ENCODE results near the gene TMEM101. TPM values are rescaled to one million over a fixed set of nuclear protein-coding genes. Genes with fewer than 3 reads are reported as not detected.

The TMEM101 gene
- total RNA-seq, 1 experiment from 2014 or later: 18.6 TPM

GRCh38 chr17:43988301-43988700 is 26.5 kb downstream of the TMEM101 start:
- Histone ChIP-seq H3K9me3 (ENCODE audit: control insufficient read depth, low read depth, low read length) (no peaks in the 10 kb centered on the region), H3K4ac (ENCODE audit: low read depth, low read length) (no peak overlapping the region), H3K27me3 (ENCODE audit: insufficient read depth, low read length) (no peaks in the 10 kb centered on the region), H4K5ac (ENCODE audit: insufficient read length, low read depth, low read length) (no peak overlapping the region), H2BK120ac (ENCODE audit: low read depth, low read length, poor library complexity, severe bottlenecking) (no peak overlapping the region), H3K9ac (ENCODE audit: extremely low read depth, insufficient read length, low read length) (no peak overlapping the region), H3T11ph (ENCODE audit: low read length) (no peak overlapping the region), H3K79me1 (ENCODE audit: insufficient read depth, low read depth, low read length, poor library complexity, severe bottlenecking) (no peaks in the 10 kb centered on the region), H3K27ac (ENCODE audit: insufficient read length, low read depth, low read length) (no peak overlapping the region), H3K23me2 (ENCODE audit: insufficient read length, low read depth, low read length, poor library complexity, severe bottlenecking) (peaks cover 5% of the 10 kb centered on the region), H3K23ac (ENCODE audit: insufficient read length, low read depth, low read length) (no peak overlapping the region), H2AK5ac (ENCODE audit: insufficient read length, low read length) (no peak overlapping the region), H2AFZ (ENCODE audit: low read length) (no peak overlapping the region), H3K14ac (ENCODE audit: insufficient read depth, low read length) (no peak overlapping the region), H3K79me2 (ENCODE audit: insufficient read depth, low read length) (no peaks in the 10 kb centered on the region), H4K20me1 (ENCODE audit: control insufficient read depth, insufficient read depth, insufficient read length) (no peaks in the 10 kb centered on the region), H3K4me2 (ENCODE audit: insufficient read depth, insufficient read length, low read length) (no peak overlapping the region), H4K91ac (ENCODE audit: insufficient read length, low read depth, low read length) (no peak overlapping the region), H3K4me1 (ENCODE audit: insufficient read depth, low read length) (no peaks in the 10 kb centered on the region; the same call in 1 of the 2 replicates), H3K56ac (ENCODE audit: insufficient read length, low read depth, low read length) (no peak overlapping the region), H2BK15ac (ENCODE audit: low read depth, low read length) (no peak overlapping the region), H3K18ac (ENCODE audit: insufficient read length, low read depth, low read length) (no peak overlapping the region), H2BK5ac (ENCODE audit: insufficient read length, low read length) (no peak overlapping the region), H2BK20ac (ENCODE audit: low read depth, low read length, poor library complexity, severe bottlenecking) (no peak overlapping the region), H2BK12ac (ENCODE audit: insufficient read length, low read depth, low read length) (no peak overlapping the region), H4K8ac (replicated peaks; ENCODE audit: insufficient read length, low read depth, low read length) (no peak overlapping the region)
- Mint-ChIP-seq H3K9me3 (no peaks in the 10 kb centered on the region), H3K36me3 (ENCODE audit: insufficient read depth in 1 of 3, low read depth in 3 of 3) (no peaks in the 10 kb centered on the region; a peak in 1 of 7 replicates), H3K4me3 (no peak overlapping the region; a peak in 1 of 5 replicates), H3K27ac (no peak overlapping the region), H3K4me1 (peaks cover 11 to 16% of the 10 kb centered on the region in 2 experiments), H3K27me3 (ENCODE audit: low read depth) (peaks cover 12% of the 10 kb centered on the region)
- TF ChIP-seq CTCF (conservative IDR thresholded peaks at IDR 0.05): no peak
- DNase-seq: no peak
- no CpG with 5 or more reads among the region's 9 CpGs for WGBS (ENCODE audit: extremely low coverage, insufficient read length, low lambda C conversion rate)
